ENCODE measurements around the gene PARD3B.

Gene PARD3B

DNA sequence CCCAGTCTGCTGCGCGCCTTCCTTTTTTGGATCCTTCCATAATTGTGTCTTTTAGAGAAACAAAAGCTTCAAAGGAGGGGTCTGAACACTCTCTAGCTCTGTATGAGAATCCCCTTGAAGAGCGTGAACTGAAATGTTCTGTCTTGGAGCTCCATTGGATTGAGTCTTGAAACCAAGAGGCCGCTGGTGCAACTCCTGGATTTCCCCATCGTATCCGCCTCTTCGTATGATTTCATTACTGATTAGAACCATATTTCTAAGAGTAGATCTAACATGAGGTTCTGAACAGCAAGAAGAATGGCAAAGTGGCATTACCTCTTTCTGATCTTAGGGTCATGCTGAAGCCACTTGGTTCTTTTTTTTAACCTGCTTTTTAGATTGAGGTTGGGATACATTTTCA lies 1105.7 kb downstream of the PARD3B start:
- DNase-seq, result no peak

DNA sequence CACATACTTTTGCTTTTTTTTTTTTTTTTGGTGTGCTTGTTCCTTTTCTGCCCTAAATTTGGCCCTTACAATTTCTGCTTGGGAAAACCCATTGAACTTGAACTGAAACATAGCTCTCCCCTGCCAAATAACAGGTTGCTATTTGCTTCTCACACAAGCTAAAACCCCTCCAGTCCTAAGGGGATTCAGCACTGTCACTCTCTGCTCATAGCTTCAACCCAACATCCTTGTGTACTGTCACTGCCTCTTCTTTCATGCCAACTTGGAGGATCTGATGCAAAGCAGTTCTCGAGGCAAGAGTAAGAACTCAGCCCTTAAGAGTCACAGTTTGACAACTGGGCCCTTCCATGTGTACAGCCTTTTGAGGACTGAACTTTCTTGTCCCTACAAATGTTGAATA lies 1106.4 kb downstream of the PARD3B start:
- DNase-seq, result no peak

DNA sequence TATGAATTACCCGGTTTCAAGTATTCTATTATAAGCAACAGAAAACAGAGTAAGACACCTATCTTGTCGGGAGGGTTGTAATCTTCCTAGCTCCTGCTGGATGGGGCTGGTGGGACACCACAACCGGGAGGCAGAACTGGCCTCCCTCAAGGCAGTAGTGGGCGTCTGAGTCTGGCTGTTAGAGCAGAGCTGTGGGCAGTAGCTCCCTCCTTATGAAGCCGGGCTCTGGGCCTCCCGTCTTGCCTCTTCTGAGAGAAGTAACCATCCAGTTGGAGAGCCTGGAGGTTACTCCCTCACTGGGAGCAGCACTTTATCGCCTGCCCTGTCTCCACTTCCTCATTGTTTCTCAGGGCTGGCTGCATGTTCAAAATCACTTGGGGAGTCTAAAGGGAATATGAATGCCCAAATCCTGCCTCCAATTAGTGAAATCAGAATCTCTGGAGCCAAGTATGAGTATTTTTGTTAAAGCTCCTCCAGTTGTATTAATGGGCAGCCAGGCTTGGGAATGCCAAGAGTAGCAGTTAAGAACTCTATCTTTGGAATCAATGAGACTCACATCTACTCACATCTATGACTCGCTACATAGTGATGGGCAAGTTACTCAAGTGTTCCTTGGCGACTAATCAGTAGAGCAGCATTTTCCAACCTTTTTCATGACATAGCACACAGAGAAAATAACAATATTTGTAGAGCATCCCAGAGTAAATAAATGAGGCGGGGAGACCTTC lies 1109.8 kb downstream of the PARD3B start:
- no peak for DNase-seq

DNA sequence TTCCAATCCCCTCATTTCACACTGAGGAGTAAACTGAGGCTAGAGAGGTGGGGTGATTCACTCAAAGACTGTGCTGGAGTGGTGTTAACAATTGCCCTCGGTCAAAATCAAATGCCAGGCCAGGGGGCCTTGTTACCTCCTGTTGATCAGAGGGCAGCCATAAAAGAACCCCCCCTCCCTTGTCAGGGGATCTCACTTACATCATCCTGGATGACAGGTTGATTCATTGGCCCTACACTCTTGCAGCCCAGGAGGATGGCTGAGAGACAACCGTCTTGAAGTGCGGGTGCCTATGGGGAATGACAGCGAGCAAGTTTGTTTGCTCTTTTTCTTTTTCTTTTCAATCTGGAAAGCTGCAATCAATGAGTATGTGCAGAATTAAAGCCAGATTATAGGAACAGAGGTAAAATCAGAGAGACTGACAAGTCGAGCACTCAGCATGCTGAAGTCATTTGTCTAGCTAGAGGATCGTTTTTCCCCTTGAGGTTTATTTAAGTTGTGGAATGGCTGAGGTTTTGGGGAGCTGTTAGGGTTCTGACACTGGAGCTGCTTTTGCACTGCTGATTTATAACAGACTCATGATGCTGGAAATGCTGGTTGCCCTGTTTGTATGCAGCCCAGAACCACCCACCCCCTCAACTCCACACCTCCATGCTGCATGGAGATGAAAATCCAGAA lies 1110.6 kb downstream of the PARD3B start:
- DNase-seq, result no peak

GRCh38 chr2:205656461-205656860 lies 1111.2 kb downstream of the PARD3B start:
- DNase-seq, result no peak

DNA sequence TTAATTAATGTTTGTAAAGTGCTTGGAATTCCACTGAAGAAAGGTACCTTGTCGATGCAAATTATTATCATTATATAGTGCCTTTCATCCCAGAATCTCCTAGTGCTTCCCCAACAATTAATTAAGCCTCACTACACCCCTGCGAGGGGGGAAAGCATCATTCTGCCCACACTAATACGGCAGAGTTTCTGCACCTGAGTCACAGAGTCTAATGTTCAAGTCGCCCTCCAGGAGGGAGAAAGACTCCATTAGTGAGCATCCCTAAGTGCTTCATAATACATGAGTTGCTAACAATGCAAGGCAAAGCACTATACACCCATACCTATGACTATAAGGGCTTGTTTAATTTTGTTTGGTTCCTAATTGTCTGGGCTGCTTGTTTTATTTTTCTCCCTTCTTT lies 1111.7 kb downstream of the PARD3B start:
- no peak for DNase-seq

GRCh38 chr2:205657579-205657978 lies 1112.3 kb downstream of the PARD3B start:
- no peak for DNase-seq

DNA sequence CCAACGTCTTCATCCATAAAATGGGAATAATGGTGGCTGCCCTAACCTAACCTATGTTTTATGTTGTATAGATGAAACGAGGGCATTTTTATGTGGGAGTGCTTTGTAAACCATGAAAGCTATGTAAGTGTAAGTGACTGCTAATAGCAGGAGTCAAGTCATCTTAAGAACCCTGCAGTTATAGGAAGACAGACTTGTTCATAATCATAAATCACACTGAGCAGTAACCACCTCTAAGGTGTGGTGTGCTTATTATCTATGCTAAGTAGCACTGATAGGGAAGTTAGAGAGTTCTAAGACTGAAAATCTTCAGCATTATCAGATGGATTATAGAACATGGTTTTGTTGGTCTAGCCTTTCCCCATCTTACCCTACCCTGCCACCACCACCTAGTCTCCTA lies 1112.8 kb downstream of the PARD3B start:
- no peak for DNase-seq

- no peak for DNase-seq
These were observed 1113.3 kb downstream of the PARD3B start for GRCh38 chr2:205658572-205658971.

GRCh38 chr2:205659922-205660321 lies 1114.6 kb downstream of the PARD3B start:
- no peak for DNase-seq

DNA sequence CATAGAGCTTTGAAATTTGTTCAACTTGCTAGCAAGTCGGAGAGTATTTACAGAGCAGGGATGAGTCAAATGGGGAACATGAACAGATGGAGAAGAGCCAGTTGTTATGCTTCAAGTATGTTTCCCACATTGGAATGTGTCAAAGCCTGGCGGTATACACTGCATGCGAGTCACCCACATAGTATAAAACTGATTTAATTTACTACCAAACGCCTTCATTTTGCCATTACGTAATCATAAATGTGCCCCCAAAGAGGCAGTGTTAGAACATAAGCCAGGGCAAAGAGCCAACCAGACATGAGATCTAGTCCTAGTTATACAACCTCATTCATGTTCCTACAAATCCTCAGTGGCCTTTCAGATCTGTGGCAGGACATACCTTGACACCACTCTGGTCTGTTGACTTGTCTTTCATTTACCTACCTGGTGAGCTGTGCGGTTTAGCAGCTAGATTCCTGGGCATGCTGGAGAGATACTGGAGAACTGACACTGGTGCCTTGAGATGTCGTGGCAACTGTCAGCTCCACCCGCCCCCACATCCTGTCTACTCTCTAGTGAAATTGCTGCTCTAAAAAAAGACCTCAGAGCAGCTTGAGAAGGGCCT lies 1115.3 kb downstream of the PARD3B start:
- peak in 1 of 2 donors; percentile 29 for DNase-seq

GRCh38 chr2:205661281-205661680 lies 1116.0 kb downstream of the PARD3B start:
- no peak for DNase-seq

DNA sequence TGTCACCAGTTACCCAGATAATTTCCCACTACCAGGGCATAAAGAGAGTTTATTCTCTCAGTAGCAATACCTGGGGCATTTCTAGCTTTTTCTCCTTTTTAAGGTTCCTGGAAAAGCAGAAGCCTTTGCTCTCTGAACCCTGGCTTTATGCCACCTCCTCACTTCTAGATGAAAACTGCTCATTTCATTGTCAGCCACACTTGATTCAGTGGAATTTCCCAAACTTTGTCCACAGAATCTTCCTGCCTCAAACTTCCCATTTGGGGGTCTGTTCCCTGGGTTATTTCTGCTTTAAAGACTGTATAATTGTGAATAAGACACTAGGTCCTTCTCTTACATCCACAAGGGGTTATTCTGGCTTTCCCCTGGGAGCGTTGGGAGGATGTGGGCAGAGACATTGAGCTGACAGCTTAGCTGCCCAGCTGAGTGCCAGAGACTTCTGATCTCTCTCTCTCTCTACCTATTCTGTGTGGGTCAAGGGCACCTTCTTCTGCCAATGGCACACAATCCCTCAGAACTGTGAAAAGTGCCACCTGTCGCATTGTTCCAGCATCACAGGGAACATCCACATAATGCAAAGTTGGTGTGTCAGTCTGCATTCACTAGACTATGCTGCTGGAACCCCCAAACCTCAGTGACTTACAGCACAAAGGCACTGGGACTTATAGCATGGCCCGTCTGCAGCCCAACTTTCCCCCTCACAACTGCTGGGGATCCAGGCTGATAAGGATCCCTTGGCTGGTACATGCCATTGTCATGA lies 1117.1 kb downstream of the PARD3B start:
- DNase-seq, result no peak

- no peak for DNase-seq
These were observed 1120.5 kb downstream of the PARD3B start for GRCh38 chr2:205665791-205666190.

Measured in stimulated activated CD4-positive, alpha-beta T cell treated with anti-CD3 and anti-CD28 coated beads, Interleukin-2, amount 100 ng/mL, for 48 hours (primary cell).